ENCODE measurements around the gene ARF3. TPM values are rescaled to one million over a fixed set of nuclear protein-coding genes. Genes with fewer than 3 reads are reported as not detected.
"Not testable (repeated sequence)": the region's sequence is repeated elsewhere in the genome, so short reads cannot be mapped to it uniquely, and the experiment has no call there.

Gene ARF3
- total RNA-seq, 1 donor = 73.5 TPM

DNA sequence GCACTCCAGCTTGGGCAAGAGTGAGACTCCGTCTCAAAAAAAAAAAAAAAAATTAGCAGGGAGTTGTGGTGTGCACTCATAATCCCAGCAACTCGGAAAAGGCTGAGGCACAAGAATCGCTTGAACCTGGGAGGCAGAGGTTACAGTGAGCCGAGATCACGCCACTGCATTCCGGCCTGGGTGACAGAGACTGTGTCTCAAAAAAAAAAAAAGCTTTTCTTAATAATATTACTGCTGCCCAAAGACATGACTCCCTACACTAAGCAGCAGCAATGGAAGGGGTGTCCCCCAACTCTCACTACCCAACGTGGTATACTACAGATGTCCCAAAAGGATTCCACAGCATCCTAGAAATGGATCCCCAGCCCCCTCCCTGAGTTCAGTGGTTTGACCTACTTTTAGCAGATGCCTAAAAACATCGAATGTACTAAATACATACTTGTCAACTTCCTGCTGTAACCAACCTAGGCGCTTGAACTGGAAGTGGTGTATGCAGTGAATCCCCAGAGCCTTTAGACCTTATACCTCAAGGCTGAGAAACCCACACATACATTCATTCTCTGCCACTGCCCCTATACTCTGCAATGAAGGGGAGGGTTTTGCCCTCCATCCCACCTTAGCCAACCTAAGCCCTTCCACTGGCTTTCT, 23.5 kb downstream of the ARF3 start:
- DNase-seq (ENCODE audit: low read depth in 2 of 3, low spot score in 2 of 3) = no peak

DNA sequence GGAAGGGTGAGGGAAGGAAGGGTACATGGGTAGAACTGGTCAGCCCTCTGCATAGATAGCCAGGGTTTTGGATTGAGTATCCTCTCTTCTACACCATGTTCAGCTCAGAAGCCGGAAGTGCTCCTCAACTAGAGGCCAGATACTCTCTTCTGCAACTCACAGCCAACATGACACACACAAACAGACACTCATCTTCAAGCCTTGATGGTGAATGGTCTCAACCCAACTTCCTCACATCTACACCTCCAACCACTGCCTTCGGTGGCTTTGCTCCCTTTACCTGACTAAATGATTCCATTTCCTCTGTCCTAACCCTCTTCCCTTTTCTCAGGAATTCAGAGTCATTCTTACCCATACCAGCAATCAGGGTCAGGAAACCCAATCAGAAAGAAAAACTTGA, 24.4 kb downstream of the ARF3 start:
- DNase-seq (ENCODE audit: low read depth in 2 of 3, low spot score in 2 of 3) = no peak

- no peak for DNase-seq (ENCODE audit: low read depth in 2 of 3, low spot score in 2 of 3)
Observed at GRCh38 chr12:48930475-48930874, 26.8 kb downstream of the ARF3 start.

DNA sequence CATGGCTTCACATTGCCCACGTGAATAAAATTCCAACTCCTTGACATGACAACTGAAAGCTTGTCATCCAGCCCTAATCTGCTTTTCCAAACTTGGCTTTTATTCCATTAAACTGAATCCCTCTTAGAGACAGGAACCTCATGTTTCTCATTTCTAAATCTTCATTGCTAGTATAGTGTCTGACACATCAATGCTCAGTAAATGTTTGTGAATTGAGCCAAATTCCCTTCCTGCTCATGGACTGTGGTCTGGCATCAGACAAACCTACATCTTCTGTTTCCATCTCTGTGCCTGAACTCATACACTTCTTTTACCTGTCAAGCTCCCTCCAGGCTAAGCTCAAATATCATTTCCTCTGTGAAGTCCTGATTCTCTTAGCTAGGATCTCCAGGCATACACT, 27.7 kb downstream of the ARF3 start:
- DNase-seq (ENCODE audit: low read depth in 2 of 3, low spot score in 2 of 3) = no peak

DNA sequence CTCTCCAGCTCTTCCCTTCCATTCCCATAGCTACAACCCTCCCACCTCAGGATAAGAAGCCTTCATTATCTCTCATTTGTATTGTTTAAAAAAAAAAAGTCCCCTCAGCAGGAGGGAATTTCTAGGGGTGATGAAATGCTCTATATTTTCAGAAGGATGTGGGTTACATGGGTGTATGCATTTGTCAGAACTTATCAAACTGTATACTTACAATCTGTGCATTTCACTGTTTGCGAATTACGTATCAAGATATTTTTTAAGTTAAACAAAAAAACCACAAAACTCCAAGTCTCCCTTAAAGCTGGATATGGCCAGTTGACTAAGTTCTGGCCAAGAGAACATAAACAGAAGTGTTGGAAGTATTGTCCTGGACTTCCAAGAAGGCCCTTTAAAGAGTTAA, 30.0 kb downstream of the ARF3 start:
- no peak for DNase-seq (ENCODE audit: low read depth in 2 of 3, low spot score in 2 of 3)

DNA sequence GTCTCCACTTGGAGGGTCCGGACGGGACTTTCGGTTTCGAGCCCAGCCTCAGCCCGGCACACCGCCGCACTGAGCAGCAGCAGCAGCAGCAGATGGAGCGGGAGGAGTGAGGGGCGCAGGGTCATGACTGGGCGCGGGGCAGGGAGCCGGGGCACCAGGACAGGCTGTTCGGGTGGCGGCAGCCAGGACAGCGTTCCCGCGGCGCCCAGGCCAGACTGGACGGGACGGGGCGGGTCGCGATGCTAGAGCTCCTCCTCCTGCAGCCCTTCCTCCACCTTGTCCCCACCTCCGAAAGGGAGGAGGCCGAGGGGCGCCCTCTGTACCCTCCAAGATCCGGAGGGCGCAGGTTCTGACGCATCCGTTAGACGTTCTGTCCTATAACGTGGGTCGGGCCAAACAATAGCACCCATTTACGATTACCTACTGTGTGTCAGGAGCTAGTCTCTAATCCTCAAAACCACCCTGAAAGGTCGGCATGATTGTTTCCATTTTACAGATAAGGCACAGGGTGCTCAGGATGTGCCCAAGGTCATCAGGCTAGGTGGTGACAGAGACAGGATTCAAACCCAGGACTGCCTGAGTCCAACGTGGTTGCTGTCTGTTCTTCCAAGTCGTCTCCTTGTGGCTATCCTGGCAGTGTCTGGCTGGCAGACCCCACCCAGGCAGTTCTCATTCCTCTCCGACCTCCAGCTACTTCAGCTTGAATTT, 31.8 kb downstream of the ARF3 start, which contains the start of gene FKBP11:
TSS of gene FKBP11 (minus strand) at position 189 of the 708 bp plus-strand sequence. CDS start at position 125, 64 bp downstream.
- DNase-seq (ENCODE audit: low read depth in 2 of 3, low spot score in 2 of 3) = peak; percentile 40 to 64 (median 62)

GRCh38 chr12:48924617-48925303, 32.5 kb downstream of the ARF3 start:
- DNase-seq (ENCODE audit: low read depth in 2 of 3, low spot score in 2 of 3) = peak; percentile 61 to 79 (median 73)

DNA sequence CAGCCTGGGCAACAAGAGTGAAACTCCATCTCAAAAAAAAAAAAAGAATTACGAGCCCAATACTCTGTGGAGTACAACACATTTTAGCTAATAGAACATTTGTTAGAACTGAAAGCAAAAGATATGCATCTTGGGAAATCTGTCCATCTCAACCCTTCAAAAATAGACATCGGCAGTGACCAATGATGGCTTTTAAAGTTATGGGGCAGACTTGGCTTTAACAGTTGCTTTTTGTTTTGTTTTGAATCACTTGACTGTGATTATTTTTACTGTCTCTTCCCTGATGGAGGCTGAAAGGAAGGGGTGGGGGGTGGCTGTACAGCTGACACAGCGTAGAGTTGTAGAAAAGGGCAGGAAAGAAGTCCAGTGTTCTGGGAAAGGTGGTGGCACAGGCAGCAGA, 34.2 kb downstream of the ARF3 start:
- DNase-seq (ENCODE audit: low read depth in 2 of 3, low spot score in 2 of 3) = no peak

- DNase-seq (ENCODE audit: low read depth in 2 of 3, low spot score in 2 of 3) = peak in 1 of 3 donors; percentile 49
Observed at GRCh38 chr12:48917857-48918537, 39.3 kb downstream of the ARF3 start.

DNA sequence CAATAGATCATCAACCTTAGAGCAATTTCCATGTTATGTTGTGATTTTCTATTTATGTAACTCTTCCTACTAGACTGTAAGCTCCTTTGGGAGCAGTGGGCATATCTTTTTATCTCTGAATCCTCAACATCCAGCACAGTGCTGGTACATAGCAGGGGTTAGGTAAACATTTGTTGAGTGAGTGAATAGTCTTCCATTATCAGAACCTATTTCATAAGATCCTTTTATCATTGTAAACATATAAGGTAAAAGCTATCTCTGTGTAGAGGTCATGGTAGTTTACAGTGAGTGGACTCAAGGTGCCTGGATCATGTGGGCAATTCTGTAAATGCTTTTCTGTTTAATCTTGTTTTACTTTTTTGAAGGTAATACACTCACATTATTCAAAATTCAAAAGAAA, 47.1 kb downstream of the ARF3 start:
- no peak for DNase-seq (ENCODE audit: low read depth in 2 of 3, low spot score in 2 of 3)

GRCh38 chr12:48909698-48910097, 47.6 kb downstream of the ARF3 start:
- not testable (repeated sequence) for DNase-seq (ENCODE audit: low read depth in 2 of 3, low spot score in 2 of 3)

DNA sequence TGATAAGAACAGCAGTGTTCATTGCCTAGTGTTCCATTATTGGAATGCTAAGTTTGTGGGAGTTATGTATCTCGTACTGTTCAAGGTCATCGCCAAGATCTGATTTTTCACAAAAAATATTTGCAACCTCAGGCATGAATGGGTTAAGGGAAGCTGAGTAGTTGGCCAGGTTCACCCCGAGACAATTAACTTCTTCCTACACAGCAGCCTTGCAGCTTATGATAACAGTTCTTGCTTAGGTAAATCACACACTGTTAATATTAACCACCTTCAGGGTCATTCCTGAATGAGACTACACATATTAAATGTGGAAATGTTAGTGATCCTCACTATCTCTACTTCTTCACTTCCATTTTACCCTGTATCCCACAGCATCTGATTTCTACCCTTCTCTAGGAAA, 50.0 kb downstream of the ARF3 start:
- DNase-seq (ENCODE audit: low read depth in 2 of 3, low spot score in 2 of 3) = no peak

- DNase-seq (ENCODE audit: low read depth in 2 of 3, low spot score in 2 of 3) = peak; percentile 59 to 95 (median 87)
Observed at GRCh38 chr12:48903982-48904411, 53.3 kb downstream of the ARF3 start.

- no peak for DNase-seq (ENCODE audit: low read depth in 2 of 3, low spot score in 2 of 3)
Observed at GRCh38 chr12:48903363-48903981, 53.8 kb downstream of the ARF3 start.

- no peak for DNase-seq (ENCODE audit: low read depth in 2 of 3, low spot score in 2 of 3)
Observed at GRCh38 chr12:48901278-48901677, 56.0 kb downstream of the ARF3 start.

- no peak for DNase-seq (ENCODE audit: low read depth in 2 of 3, low spot score in 2 of 3)
Observed at GRCh38 chr12:48899651-48900050, 57.6 kb downstream of the ARF3 start.

- no peak for DNase-seq (ENCODE audit: low read depth in 2 of 3, low spot score in 2 of 3)
Observed at GRCh38 chr12:48894271-48894670, 63.0 kb downstream of the ARF3 start.

DNA sequence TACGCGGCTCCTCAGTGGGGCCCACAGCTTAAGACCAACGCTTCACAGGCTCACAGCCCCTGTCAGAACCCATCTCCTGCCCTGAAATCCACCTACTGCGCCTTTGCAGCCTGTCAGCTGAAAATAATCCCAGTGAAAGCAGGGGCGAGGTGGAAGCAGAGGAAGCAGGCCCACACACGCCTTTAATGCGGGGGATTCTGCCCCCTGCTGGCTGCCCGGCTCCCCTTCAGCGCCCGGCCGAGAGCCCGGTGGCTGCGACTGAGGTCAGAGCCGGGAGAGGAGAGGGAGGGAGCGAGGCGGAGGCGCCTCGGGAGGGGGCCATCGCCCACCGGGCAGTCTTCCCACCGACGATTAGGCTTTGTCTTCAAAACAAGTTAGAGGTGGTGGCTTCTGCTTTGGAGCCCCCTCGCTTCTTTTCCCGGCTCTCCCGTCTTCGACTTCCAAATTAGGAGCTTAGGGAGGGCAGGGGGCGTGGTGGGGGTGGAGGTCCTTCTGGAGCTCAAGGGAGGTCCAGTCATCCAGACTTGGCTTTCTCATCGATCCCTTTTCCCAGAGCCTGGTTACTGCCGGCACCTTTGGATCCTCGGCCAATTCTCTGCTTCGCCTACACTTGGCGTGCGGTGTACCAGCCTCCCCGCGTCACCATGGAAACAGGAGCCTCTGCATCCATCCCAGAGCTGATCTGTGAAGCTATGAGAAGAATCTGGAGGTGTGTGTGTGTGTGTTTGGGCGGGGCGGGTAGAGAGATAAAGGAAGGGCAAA, 66.4 kb downstream of the ARF3 start:
- DNase-seq (ENCODE audit: low read depth in 2 of 3, low spot score in 2 of 3) = peak; percentile 55 to 76 (median 67)

GRCh38 chr12:48889679-48890078, 67.6 kb downstream of the ARF3 start:
- no peak for DNase-seq (ENCODE audit: low read depth in 2 of 3, low spot score in 2 of 3)

Measured in hematopoietic multipotent progenitor cell (in vitro differentiated cells).